Embryonic facial prominence (tissue), 1 donor: ENCODE results near the gene ASB8.
A peak's percentile ranks its signal among the peaks of the same experiment; 100 is the strongest.

ENCODE experiments used
- DNase-seq: peaks from one replicate; pipeline ENCODE4 v3.0.0-alpha.2; 2016; ENCODE audit errors: extremely low spot score

Gene ASB8

GRCh38 chr12:48105867-48106680 lies 51.2 kb downstream of the ASB8 start, which contains the start of gene SENP1:
SENP1 (minus strand) TSS chr12:48106079; CDS start chr12:48101472, 4,607 bp downstream.
- DNase-seq = peak; percentile 76

- no peak for DNase-seq
Observed at GRCh38 chr12:48105321-48105866, 51.9 kb downstream of the ASB8 start.

GRCh38 chr12:48104531-48104930 lies 52.8 kb downstream of the ASB8 start:
- no peak for DNase-seq
